ENCODE results near the gene SYNGR2. TPM values are rescaled to one million over a fixed set of nuclear protein-coding genes. Genes with fewer than 3 reads are reported as not detected.
"Not testable (repeated sequence)": the region's sequence is repeated elsewhere in the genome, so short reads cannot be mapped to it uniquely, and the experiment has no call there.

Gene SYNGR2
- total and polyA plus RNA-seq, 2 experiments from 2014 or later: 46.9 to 61.6 TPM

DNA sequence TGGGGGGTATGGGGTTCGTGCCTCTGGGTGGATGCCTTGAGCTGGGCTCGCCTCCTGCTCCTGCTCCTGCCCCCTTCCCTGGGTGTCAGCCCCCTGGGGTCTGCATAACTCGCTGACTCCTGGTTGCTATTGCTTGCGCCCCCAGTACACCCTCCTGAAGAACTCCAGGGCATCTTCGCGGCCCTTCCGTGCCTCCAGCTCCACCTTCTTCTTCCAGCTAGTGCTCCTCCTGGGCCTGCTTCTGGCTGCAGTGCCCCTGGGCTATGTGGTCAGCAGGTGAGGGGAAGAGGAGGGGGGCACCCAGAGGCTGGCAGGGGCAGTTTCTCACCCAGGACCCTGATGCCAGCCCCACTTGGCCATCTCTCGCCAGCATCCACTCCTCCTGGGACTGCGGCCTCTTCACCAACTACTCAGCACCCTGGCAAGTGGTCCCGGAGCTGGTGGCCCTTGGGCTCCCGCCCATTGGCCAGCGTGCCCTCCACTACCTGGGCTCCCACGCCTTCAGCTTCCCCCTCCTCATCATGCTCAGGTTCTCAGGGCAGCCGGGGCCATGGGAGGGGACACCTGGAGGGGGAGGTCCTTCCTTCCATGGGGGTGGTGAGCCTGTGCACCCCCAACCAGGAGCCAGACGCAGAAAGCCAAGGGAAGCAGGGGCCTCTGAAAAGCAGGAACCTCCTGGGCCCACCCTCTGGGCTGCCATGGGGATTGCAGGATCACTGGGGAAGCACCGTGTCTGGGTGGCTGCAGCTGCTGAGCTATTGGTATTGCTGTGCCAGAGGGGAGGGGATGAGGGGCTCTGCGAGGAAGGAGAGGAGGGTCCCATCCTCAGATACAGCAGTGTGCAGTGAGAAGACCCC is 29.9 kb upstream of the SYNGR2 start:
- no peak for DNase-seq (ENCODE audit: low spot score)

DNA sequence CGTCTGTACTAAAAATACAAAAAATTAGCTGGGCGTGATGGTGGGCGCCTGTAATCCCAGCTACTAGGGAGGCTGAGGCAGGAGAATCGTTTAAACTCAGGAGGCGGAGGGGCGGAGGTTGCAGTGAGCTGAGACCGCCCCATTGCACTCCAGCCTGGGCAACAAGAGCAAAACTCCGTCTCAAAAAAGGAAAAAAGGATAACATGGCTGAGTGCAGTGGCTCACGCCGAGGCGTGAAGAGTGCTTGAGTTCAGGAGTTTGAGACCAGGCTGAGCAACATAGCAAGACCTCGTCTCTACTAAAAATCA is 28.6 kb upstream of the SYNGR2 start:
- not testable (repeated sequence) for H3K27me3 Mint-ChIP-seq (ENCODE audit: insufficient read depth, low read depth, poor library complexity); H3K27ac Mint-ChIP-seq; H3K9me3 Mint-ChIP-seq; H3K27me3 ChIP-seq (ENCODE audit: insufficient read depth); ATAC-seq; H3K4me3 Mint-ChIP-seq; H4K20me1 ChIP-seq (replicated peaks; ENCODE audit: insufficient read depth); H3K4me3 ChIP-seq; H3K4me1 ChIP-seq (ENCODE audit: insufficient read depth); H3K4me1 Mint-ChIP-seq; H3K27ac ChIP-seq (ENCODE audit: low read depth); H3K36me3 ChIP-seq (ENCODE audit: insufficient read depth); H3K36me3 Mint-ChIP-seq (ENCODE audit: low read depth); H3K79me2 ChIP-seq (replicated peaks; ENCODE audit: insufficient read depth); H3F3A ChIP-seq (replicated peaks; ENCODE audit: low read depth); H3K9me2 ChIP-seq (ENCODE audit: insufficient read depth); DNase-seq (ENCODE audit: low spot score)
- Histone ChIP-seq H2AFZ (peak overlapping the region; percentile 97), H3K4me2 (peak overlapping the region; percentile 62; the same call in 1 of the 2 replicates)

More for the DNA sequence above, 29.9 kb upstream of the SYNGR2 start:
- Histone ChIP-seq H3K4me3 (no peak overlapping the region), H3K4me2 (no peak overlapping the region), H3K79me2 (replicated peaks; ENCODE audit: insufficient read depth) (no peaks in the 10 kb centered on the region), H3F3A (replicated peaks; ENCODE audit: low read depth) (0 out of 2 replicates have a peak, but pooled peaks cover 10% of the 10 kb centered on the region), H3K27ac (ENCODE audit: low read depth) (no peak overlapping the region), H2AFZ (no peak overlapping the region), H3K9me2 (ENCODE audit: insufficient read depth) (no peaks in the 10 kb centered on the region), H3K36me3 (ENCODE audit: insufficient read depth) (no peaks in the 10 kb centered on the region), H3K4me1 (ENCODE audit: insufficient read depth) (peaks cover 5% of the 10 kb centered on the region; the same call in 1 of the 2 replicates), H4K20me1 (replicated peaks; ENCODE audit: insufficient read depth) (no peaks in the 10 kb centered on the region), H3K27me3 (ENCODE audit: insufficient read depth) (0 out of 2 replicates have a peak, but pooled peaks cover 6% of the 10 kb centered on the region)
- no peak overlapping the region for H3K27ac Mint-ChIP-seq
- H3K9me3 Mint-ChIP-seq: no peaks in the 10 kb centered on the region
- no peaks in the 10 kb centered on the region for H3K36me3 Mint-ChIP-seq (ENCODE audit: low read depth)
- no peak for ATAC-seq
- TF ChIP-seq EZH2phosphoT487 (IDR thresholded peaks at IDR 0.05; ENCODE audit: unreplicated experiment): no peak
- peaks cover 11% of the 10 kb centered on the region for H3K27me3 Mint-ChIP-seq (ENCODE audit: insufficient read depth, low read depth, poor library complexity)
- H3K4me1 Mint-ChIP-seq: peaks cover 11% of the 10 kb centered on the region
- no peak overlapping the region for H3K4me3 Mint-ChIP-seq

DNA sequence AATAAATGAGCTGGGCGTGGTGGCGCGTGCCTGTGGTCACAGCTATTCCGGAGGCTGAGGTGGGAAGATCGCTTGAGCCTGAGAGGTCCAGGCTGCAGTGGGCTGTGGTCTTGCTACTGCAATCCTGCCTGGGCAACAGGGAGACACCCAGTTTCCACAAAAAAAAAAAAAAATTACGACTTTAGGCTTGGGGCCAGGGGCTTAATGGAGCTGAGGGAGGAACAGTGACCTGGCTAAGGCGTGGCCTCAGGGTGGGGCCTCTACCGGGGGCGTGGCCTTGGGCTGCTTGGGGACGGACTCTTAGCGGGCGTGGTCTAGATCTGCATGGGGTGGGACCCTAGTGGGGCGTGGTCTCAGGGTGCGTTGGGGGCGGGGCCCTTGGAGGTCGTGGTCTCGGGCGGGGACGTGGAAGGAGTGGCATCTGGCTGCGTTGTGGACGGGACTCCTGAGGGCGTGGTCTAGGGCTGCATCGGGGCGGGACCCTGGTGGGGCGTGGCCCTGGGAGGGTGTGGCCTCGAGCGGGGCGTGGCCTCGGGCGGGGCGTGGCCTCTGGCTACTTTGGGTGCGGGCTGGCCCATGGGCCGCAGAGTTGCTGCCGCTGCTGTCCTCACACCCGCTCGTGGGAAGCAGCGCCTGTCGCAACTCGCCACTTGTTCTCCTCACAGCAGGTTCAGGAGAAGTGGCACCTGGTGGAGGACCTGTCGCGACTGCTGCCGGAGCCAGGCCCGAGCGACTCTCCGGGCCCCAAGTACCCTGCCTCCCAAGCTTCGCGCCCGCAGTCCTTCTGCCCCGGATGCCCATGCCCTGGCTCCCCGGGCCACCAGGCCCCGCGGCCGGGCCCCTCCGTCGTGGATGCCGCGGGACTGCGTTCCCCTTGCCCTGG is 28.0 kb upstream of the SYNGR2 start:
- peak overlapping the region; percentile 40 for H3K4me3 Mint-ChIP-seq
- no peaks in the 10 kb centered on the region for H3K36me3 Mint-ChIP-seq (ENCODE audit: low read depth)
- Histone ChIP-seq H3K9me2 (ENCODE audit: insufficient read depth) (no peaks in the 10 kb centered on the region), H3K79me2 (replicated peaks; ENCODE audit: insufficient read depth) (no peaks in the 10 kb centered on the region), H3K36me3 (ENCODE audit: insufficient read depth) (no peaks in the 10 kb centered on the region), H2AFZ (peak overlapping the region; percentile 97), H3K27ac (ENCODE audit: low read depth) (no peak overlapping the region), H3K4me2 (peak overlapping the region; percentile 86), H3K4me3 (peak overlapping the region; percentile 53), H4K20me1 (replicated peaks; ENCODE audit: insufficient read depth) (no peaks in the 10 kb centered on the region), H3F3A (replicated peaks; ENCODE audit: low read depth) (0 out of 2 replicates have a peak, but pooled peaks cover 8% of the 10 kb centered on the region), H3K4me1 (ENCODE audit: insufficient read depth) (peaks cover 5% of the 10 kb centered on the region; the same call in 1 of the 2 replicates), H3K27me3 (ENCODE audit: insufficient read depth) (0 out of 2 replicates have a peak, but pooled peaks cover 3% of the 10 kb centered on the region)
- H3K4me1 Mint-ChIP-seq: peaks cover 7% of the 10 kb centered on the region; the same call in 2 of the 3 replicates
- no peaks in the 10 kb centered on the region for H3K9me3 Mint-ChIP-seq
- peaks cover 6% of the 10 kb centered on the region for H3K27me3 Mint-ChIP-seq (ENCODE audit: insufficient read depth, low read depth, poor library complexity)
- DNase-seq (ENCODE audit: low spot score) (peak; percentile 100), ATAC-seq (peak; percentile 82)
- no peak overlapping the region for H3K27ac Mint-ChIP-seq
- TF ChIP-seq EZH2 (IDR thresholded peaks at IDR 0.05; ENCODE audit: low read depth, unreplicated experiment) (no peak), POLR2AphosphoS5 (IDR thresholded peaks at IDR 0.05; ENCODE audit: low read depth) (peak; percentile 73; the same call in 1 of the 2 replicates), NANOG (IDR thresholded peaks at IDR 0.05; ENCODE audit: borderline replicate concordance) (no peak), ZNF331 (CRISPR knock-in tag; IDR thresholded peaks at IDR 0.05; ENCODE audit: low read depth) (no peak), STAT1 (IDR thresholded peaks at IDR 0.05; ENCODE audit: unreplicated experiment) (peak; percentile 55)
- TF ChIP-seq, protein P1, sequence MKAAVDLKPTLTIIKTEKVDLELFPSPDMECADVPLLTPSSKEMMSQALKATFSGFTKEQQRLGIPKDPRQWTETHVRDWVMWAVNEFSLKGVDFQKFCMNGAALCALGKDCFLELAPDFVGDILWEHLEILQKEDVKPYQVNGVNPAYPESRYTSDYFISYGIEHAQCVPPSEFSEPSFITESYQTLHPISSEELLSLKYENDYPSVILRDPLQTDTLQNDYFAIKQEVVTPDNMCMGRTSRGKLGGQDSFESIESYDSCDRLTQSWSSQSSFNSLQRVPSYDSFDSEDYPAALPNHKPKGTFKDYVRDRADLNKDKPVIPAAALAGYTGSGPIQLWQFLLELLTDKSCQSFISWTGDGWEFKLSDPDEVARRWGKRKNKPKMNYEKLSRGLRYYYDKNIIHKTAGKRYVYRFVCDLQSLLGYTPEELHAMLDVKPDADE (IDR thresholded peaks at IDR 0.05): no peak
